GM10266 (cell line): ENCODE measurements around the gene MKX.

ENCODE experiments used
- DNase-seq: peaks from one replicate; pipeline ENCODE4 v3.0.0; 2012; ENCODE audit errors: extremely low spot score
- TF ChIP-seq, protein P1 (sequence below): IDR thresholded peaks from 2 replicates; pipeline ENCODE4 v1.5.1; 2012; ENCODE audit warnings: mild to moderate bottlenecking, low read depth; ENCODE audit not compliant: control insufficient read depth, insufficient read depth; ENCODE audit errors: missing control alignments

MKX gene

DNA sequence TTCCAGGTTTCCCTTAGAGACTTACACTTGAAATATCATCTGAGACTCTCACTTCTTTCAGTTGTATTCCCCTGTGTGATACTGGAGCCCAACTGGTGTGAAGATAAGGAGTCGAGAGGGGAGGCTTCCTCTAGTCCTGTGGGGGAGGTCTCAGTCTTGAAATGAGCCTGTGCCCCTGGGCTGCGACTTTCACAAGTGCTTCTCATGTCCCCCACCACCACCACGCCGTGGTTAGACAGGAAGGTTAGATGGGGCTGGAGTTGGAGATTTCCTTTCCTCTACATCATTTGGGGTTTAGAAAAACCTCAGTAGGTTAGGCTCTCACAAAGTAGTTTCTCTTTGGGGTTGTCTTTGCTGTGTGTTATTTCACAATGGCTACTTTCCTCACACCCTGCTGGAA lies 25.6 kb upstream of the MKX start:
- no peak for DNase-seq
- TF ChIP-seq, protein P1, sequence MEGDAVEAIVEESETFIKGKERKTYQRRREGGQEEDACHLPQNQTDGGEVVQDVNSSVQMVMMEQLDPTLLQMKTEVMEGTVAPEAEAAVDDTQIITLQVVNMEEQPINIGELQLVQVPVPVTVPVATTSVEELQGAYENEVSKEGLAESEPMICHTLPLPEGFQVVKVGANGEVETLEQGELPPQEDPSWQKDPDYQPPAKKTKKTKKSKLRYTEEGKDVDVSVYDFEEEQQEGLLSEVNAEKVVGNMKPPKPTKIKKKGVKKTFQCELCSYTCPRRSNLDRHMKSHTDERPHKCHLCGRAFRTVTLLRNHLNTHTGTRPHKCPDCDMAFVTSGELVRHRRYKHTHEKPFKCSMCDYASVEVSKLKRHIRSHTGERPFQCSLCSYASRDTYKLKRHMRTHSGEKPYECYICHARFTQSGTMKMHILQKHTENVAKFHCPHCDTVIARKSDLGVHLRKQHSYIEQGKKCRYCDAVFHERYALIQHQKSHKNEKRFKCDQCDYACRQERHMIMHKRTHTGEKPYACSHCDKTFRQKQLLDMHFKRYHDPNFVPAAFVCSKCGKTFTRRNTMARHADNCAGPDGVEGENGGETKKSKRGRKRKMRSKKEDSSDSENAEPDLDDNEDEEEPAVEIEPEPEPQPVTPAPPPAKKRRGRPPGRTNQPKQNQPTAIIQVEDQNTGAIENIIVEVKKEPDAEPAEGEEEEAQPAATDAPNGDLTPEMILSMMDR: no peak

DNA sequence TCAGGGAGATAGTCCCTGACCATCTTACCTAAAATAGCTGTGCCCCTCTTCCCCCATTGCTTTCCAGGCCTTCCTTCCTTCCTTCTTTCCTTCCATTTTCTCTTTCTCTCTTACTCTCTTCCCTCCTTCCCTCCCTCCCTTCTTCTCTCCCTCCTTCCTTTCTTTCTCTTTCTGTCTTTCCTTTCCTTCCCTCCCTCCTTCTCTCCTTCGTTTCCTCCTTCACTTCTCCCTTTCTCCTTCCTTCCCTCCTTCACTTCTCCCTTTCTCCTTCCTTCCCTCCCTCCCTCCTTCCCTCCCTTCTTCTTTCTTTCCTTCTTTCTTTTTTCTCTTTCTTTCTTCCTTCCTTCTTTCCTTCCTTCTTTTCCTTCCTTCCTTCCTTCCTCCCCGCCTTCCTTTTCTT lies 24.6 kb upstream of the MKX start:
- TF ChIP-seq, protein P1: no peak
- DNase-seq: no peak

DNA sequence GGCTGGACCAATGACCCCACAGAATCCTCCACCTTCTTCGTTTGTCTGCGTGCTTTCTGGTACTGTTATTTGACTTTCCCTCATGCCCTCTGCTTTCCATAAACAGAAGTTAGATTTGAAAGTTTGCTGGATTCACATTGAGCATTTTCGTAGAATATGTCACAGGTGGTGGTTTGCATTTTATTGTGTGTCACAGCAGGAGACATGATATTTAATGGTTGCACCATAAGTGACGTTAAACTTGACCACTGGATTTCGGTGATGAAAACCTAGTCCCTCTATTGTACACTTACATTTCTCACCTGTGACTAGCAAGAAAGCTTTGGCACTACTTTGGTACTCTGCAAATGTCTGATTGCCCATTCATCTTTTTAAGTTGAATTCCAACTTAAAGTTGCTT lies 15.2 kb upstream of the MKX start:
- DNase-seq: no peak
- TF ChIP-seq, protein P1: no peak

DNA sequence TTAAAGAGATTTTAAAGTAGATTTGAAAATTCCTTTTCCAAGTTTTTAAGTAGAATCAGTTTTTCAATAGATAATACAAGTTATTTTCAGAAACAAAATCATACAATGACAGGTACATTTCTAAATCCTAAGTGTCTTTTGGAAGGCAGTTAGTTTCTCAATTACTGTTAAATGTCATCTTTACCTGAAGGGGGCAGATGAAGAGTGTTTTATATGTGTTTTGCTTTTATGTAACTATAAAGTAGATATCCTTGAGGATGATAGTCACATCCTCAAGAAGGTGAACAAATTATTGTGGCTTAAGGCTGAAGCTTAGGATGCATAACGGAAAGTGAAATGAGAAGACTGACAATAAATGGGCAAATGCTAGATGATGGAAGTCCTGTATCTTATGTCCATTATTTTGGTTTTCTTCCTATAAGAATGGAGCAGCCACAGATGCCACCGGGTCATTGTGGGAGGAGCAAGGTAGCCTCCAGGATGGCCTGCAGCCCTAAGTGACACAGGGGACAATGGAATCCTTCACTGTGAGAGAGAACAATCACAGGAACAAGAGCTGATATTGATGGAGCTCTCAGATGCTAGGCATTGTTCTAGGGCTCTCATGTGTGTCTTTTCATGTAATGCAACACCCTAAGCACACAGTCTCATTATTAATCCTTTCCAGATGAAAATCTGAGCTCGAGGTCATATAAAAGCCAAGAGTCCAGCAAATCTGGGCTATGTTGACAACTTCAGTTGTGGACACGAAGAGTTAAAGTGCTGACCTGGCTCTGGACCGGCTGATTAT lies 14.1 kb upstream of the MKX start:
- no peak for DNase-seq
- TF ChIP-seq, protein P1: no peak

DNA sequence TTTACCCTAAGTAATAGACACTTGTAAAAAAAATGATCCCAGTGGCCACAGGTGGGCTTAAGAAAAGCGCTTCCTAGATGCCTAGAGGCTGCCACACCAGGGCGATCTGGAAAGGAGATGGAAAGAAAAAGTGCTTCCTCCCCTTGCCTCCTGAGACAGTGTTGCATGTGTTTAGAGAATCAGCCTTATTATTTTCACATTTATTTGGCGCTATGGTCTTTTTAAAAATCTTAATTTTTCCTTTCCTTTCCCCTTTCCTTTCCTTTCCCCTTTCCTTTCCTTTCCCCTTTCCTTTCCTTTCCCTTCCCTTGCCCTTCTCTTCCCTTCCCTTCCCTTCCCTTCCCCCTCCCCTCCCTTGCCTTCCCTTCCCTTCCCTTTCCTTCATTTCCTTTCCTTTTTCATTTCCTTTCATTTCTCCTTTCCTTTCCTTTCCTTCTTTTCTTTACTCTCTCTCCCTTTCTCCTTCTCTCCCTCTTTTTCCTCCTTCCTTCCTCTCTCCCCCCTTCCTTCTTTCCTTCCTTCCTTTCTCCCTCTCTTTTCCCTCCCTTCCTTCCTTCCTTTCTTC lies 7.1 kb upstream of the MKX start:
- TF ChIP-seq, protein P1: no peak
- no peak for DNase-seq

DNA sequence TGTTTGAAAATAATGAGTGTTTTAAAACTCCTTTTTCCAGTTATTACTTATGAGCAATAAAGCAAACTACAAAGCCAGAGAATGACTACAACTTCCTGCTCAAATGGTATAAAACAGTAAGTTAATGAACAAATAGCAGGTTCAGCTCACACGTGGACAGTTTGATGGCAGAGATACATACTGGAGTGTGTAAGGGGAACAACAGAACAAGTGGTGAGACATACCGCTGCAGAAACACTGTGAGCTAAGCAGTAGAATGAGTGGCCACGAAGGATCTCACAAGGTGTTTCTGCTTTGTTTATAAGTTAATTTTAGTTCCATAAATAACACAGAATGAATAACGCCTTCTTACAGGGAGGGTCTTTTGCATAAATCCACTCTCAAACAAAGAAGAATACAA lies 3.0 kb upstream of the MKX start:
- TF ChIP-seq, protein P1: no peak

DNA sequence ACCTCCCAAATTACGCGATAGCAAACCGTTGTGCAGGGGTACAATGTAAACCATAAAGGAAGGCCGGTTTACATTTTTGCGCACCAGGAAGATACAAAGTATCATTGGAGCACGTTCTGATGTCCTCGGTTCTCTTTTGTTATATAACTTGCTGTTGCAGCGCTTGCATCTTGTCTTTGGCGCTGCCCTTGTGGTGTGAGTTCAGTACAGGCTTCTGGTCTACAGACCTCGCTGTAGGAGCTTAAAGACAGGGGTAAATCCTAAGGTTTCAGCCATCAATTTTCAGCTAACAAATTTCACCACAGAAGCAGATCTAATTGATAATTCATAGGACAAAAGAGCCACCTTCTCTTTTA lies 1.5 kb upstream of the MKX start:
- no peak for DNase-seq
- TF ChIP-seq, protein P1: no peak

More for the DNA sequence above, 3.0 kb upstream of the MKX start:
- no peak for DNase-seq
